ENCODE data around the gene CD86. TPM values are rescaled to one million over a fixed set of nuclear protein-coding genes. Genes with fewer than 3 reads are reported as not detected.

Gene CD86, protein sequence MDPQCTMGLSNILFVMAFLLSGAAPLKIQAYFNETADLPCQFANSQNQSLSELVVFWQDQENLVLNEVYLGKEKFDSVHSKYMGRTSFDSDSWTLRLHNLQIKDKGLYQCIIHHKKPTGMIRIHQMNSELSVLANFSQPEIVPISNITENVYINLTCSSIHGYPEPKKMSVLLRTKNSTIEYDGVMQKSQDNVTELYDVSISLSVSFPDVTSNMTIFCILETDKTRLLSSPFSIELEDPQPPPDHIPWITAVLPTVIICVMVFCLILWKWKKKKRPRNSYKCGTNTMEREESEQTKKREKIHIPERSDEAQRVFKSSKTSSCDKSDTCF
- 21.2 TPM for polyA plus RNA-seq (2012; ENCODE audit: missing spikeins)

- TF ChIP-seq POLR2AphosphoS5 (IDR thresholded peaks at IDR 0.05; ENCODE audit: low read depth, low read length): peak; percentile 65; the same call in 1 of the 2 replicates
- TF ChIP-seq TAF1 (IDR thresholded peaks at IDR 0.05; ENCODE audit: borderline replicate concordance, low read depth, low read length): no peak
- peak; percentile 64 for TF ChIP-seq POLR2A (IDR thresholded peaks at IDR 0.05; ENCODE audit: low read depth, low read length)
- peak; percentile 96 for FAIRE-seq
- DNase-seq (ENCODE audit: insufficient read length): peak; percentile 28
Observed at GRCh38 chr3:122055215-122055614, at the start of gene CD86. Gene CD86, plus strand, starts transcription at chr3:122055362. Its CDS starts 128 bp downstream, at chr3:122055490.

GRCh38 chr3:122006267-122006666, 48.9 kb upstream of the CD86 start:
- TF ChIP-seq POLR2A (IDR thresholded peaks at IDR 0.05; ENCODE audit: low read depth, low read length) (no peak), TAF1 (IDR thresholded peaks at IDR 0.05; ENCODE audit: borderline replicate concordance, low read depth, low read length) (no peak), POLR2AphosphoS5 (IDR thresholded peaks at IDR 0.05; ENCODE audit: low read depth, low read length) (no peak)
- DNase-seq (ENCODE audit: insufficient read length) (no peak), FAIRE-seq (no peak)

DNA sequence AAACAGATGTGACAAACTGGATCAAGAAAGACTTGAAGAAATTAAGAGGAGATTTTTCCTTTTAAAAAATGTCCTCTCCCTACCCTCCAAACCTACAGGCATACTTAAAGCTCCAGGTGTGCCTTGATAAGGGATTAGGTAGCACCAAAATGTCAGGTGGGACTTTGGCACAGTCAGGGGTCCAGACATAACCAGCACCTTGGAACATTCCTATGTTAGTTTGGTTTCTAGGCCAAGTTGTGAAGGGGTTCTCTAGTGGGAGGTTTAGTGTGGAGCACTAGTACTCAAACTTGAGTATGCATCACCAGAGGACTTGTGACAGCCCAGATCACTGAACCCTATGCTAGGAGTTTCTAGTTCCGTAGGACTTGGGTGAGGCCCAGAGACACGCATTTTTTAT, 47.0 kb upstream of the CD86 start:
- TF ChIP-seq POLR2A (IDR thresholded peaks at IDR 0.05; ENCODE audit: low read depth, low read length): no peak
- no peak for FAIRE-seq

GRCh38 chr3:122010506-122010905, 44.7 kb upstream of the CD86 start:
- FAIRE-seq (no peak), DNase-seq (ENCODE audit: insufficient read length) (no peak)
- TF ChIP-seq TAF1 (IDR thresholded peaks at IDR 0.05; ENCODE audit: borderline replicate concordance, low read depth, low read length): no peak
- no peak for TF ChIP-seq POLR2AphosphoS5 (IDR thresholded peaks at IDR 0.05; ENCODE audit: low read depth, low read length)
- TF ChIP-seq POLR2A (IDR thresholded peaks at IDR 0.05; ENCODE audit: low read depth, low read length): no peak

More for the DNA sequence above, 47.0 kb upstream of the CD86 start:
- no peak for DNase-seq (ENCODE audit: insufficient read length)

DNA sequence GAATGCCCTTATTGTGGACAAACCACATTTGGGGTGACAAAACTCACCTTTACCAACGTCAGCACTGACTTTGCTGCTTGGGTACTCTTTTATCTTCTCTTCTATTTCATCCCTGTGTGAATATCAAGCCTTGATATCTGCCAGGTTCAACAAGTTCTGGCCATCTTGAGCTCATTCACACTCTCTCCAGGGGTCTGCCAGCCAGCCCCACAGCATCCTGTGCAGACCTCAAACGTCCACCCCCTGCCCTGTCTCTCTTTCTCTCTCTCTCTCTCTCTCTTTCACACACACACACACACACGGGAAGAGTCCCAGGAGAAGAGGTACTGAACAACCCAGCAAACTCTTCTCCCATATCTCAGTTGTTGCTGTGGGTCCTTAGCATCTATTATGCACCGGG, 43.8 kb upstream of the CD86 start:
- DNase-seq (ENCODE audit: insufficient read length): no peak
- TF ChIP-seq POLR2AphosphoS5 (IDR thresholded peaks at IDR 0.05; ENCODE audit: low read depth, low read length) (no peak), TAF1 (IDR thresholded peaks at IDR 0.05; ENCODE audit: borderline replicate concordance, low read depth, low read length) (no peak), POLR2A (IDR thresholded peaks at IDR 0.05; ENCODE audit: low read depth, low read length) (no peak)
- FAIRE-seq: no peak

GRCh38 chr3:122012821-122013220, 42.3 kb upstream of the CD86 start:
- FAIRE-seq: peak; percentile 85
- 0 out of 2 replicates have a peak, but pooled peaks have one; percentile 22 for TF ChIP-seq POLR2A (IDR thresholded peaks at IDR 0.05; ENCODE audit: low read depth, low read length)
- no peak for TF ChIP-seq TAF1 (IDR thresholded peaks at IDR 0.05; ENCODE audit: borderline replicate concordance, low read depth, low read length)
- no peak for TF ChIP-seq POLR2AphosphoS5 (IDR thresholded peaks at IDR 0.05; ENCODE audit: low read depth, low read length)
- DNase-seq (ENCODE audit: insufficient read length): no peak

GRCh38 chr3:122013448-122013925, 41.7 kb upstream of the CD86 start:
- DNase-seq (ENCODE audit: insufficient read length) (no peak), FAIRE-seq (peak; percentile 70)
- TF ChIP-seq TAF1 (IDR thresholded peaks at IDR 0.05; ENCODE audit: borderline replicate concordance, low read depth, low read length): no peak
- TF ChIP-seq POLR2AphosphoS5 (IDR thresholded peaks at IDR 0.05; ENCODE audit: low read depth, low read length): no peak
- no peak for TF ChIP-seq POLR2A (IDR thresholded peaks at IDR 0.05; ENCODE audit: low read depth, low read length)

- peak; percentile 33 for DNase-seq (ENCODE audit: insufficient read length)
- FAIRE-seq: peak; percentile 99
- TF ChIP-seq POLR2AphosphoS5 (IDR thresholded peaks at IDR 0.05; ENCODE audit: low read depth, low read length) (no peak), TAF1 (IDR thresholded peaks at IDR 0.05; ENCODE audit: borderline replicate concordance, low read depth, low read length) (no peak), POLR2A (IDR thresholded peaks at IDR 0.05; ENCODE audit: low read depth, low read length) (no peak)
Observed at GRCh38 chr3:122014741-122015140, 40.4 kb upstream of the CD86 start.

GRCh38 chr3:122019493-122019892, 35.7 kb upstream of the CD86 start:
- DNase-seq (ENCODE audit: insufficient read length): no peak
- no peak for TF ChIP-seq TAF1 (IDR thresholded peaks at IDR 0.05; ENCODE audit: borderline replicate concordance, low read depth, low read length)
- TF ChIP-seq POLR2AphosphoS5 (IDR thresholded peaks at IDR 0.05; ENCODE audit: low read depth, low read length): no peak
- no peak for TF ChIP-seq POLR2A (IDR thresholded peaks at IDR 0.05; ENCODE audit: low read depth, low read length)
- FAIRE-seq: peak; percentile 69

GRCh38 chr3:122021037-122021436, 34.1 kb upstream of the CD86 start:
- TF ChIP-seq TAF1 (IDR thresholded peaks at IDR 0.05; ENCODE audit: borderline replicate concordance, low read depth, low read length) (no peak), POLR2A (IDR thresholded peaks at IDR 0.05; ENCODE audit: low read depth, low read length) (no peak), POLR2AphosphoS5 (IDR thresholded peaks at IDR 0.05; ENCODE audit: low read depth, low read length) (no peak)
- DNase-seq (ENCODE audit: insufficient read length) (no peak), FAIRE-seq (peak; percentile 91)

GRCh38 chr3:122021811-122022401, 33.3 kb upstream of the CD86 start, which contains the start of gene ILDR1:
Gene ILDR1, minus strand, starts transcription at chr3:122022247. Its CDS starts 170 bp downstream, at chr3:122022077.
- no peak for TF ChIP-seq TAF1 (IDR thresholded peaks at IDR 0.05; ENCODE audit: borderline replicate concordance, low read depth, low read length)
- peak; percentile 37; the same call in 1 of the 2 replicates for TF ChIP-seq POLR2A (IDR thresholded peaks at IDR 0.05; ENCODE audit: low read depth, low read length)
- TF ChIP-seq POLR2AphosphoS5 (IDR thresholded peaks at IDR 0.05; ENCODE audit: low read depth, low read length): no peak
- DNase-seq (ENCODE audit: insufficient read length) (peak; percentile 67), FAIRE-seq (peak; percentile 92)
